T-cell (primary cell): ENCODE data around the gene ADCY5. TPM values are rescaled to one million over a fixed set of nuclear protein-coding genes. Genes with fewer than 3 reads are reported as not detected.

Experiments used
- ATAC-seq, 4 experiments: fragments of 200-7000 bp in 3 of 4; fragments of 150-1000 bp in 1 of 4; cut with Tn5 transposase; replicated peaks in 1 of 4; 1 replicate in 3 of 4; 2 replicates in 1 of 4; pipeline ENCODE4 v1.10.0; 2021; ENCODE audit warnings: moderate library complexity in 3 of 4, mild to moderate bottlenecking in 2 of 4, moderate number of reproducible peaks in 1 of 4
- CTCF ChIA-PET, 2 donors: fragments of 300-600 bp; sonication (Branson Sonifier 250); formaldehyde crosslinking; loops; one replicate each; lab custom pipeline; 2022; ENCODE audit warnings: antibody characterized with exemption in 2 of 2; lab: Charles Lee
- POLR2A ChIA-PET, 2 donors: fragments of 300-600 bp; sonication (Branson Sonifier 250); formaldehyde crosslinking; loops; one replicate each; lab custom pipeline; 2022; ENCODE audit warnings: antibody characterized with exemption in 2 of 2; lab: Charles Lee
- DNase-seq, 35 experiments: peaks; one replicate each; pipeline versions ENCODE4 v3.0.0 to v3.0.0-alpha.2; 2013 to 2023
- H3K27ac ChIP-seq: one replicate; pipeline ENCODE4 v1.5.1; 2013; ENCODE audit warnings: low read length
- H3K27me3 ChIP-seq, 2 experiments: replicated peaks in 1 of 2; 1 replicate in 1 of 2; 2 replicates in 1 of 2; pipeline versions ENCODE4 v1.6.1 to v1.7.0; 2013; ENCODE audit warnings: low read length in 1 of 2, mixed read lengths in 1 of 2; ENCODE audit not compliant: control insufficient read depth in 2 of 2, insufficient read depth in 2 of 2; ENCODE audit errors: extremely low read depth in 1 of 2
- H3K36me3 ChIP-seq, 2 donors: 1 replicate in 1 of 2; 2 replicates in 1 of 2; pipeline versions ENCODE4 v1.6.1 to v1.7.0; 2013; ENCODE audit warnings: low read length in 1 of 2; ENCODE audit not compliant: control insufficient read depth in 2 of 2, insufficient read depth in 1 of 2; ENCODE audit errors: extremely low read depth in 1 of 2
- H3K4me1 ChIP-seq, 2 experiments: 1 replicate in 1 of 2; 2 replicates in 1 of 2; pipeline versions ENCODE4 v1.6.1 to v1.7.0; 2013; ENCODE audit warnings: low read length in 2 of 2, mixed read lengths in 1 of 2; ENCODE audit not compliant: insufficient read depth in 2 of 2, control insufficient read depth in 1 of 2; ENCODE audit errors: extremely low read depth in 1 of 2
- H3K4me3 ChIP-seq, 2 donors: 1 replicate in 1 of 2; 2 replicates in 1 of 2; pipeline versions ENCODE4 v1.5.1 to v1.7.0; 2013; ENCODE audit warnings: mild to moderate bottlenecking in 2 of 2, low read length in 1 of 2, moderate library complexity in 1 of 2; ENCODE audit not compliant: control insufficient read depth in 1 of 2; ENCODE audit errors: extremely low read depth in 1 of 2
- H3K9me3 ChIP-seq: 2 replicates; pipeline ENCODE4 v1.7.0; 2013
- H3K27ac Mint-ChIP-seq, 2 donors: one replicate each; pipeline ENCODE4 v1.8.0; 2020 to 2021; ENCODE audit warnings: mild to moderate bottlenecking in 2 of 2, mixed read lengths in 2 of 2
- H3K27me3 Mint-ChIP-seq, 2 donors: one replicate each; pipeline ENCODE4 v1.8.0; 2021 to 2022; ENCODE audit warnings: mixed read lengths in 2 of 2
- H3K36me3 Mint-ChIP-seq: one replicate; pipeline ENCODE4 v1.8.0; 2021; ENCODE audit warnings: mixed read lengths
- H3K4me1 Mint-ChIP-seq, 3 donors: one replicate each; pipeline ENCODE4 v1.8.0; 2020 to 2022; ENCODE audit warnings: mixed read lengths in 3 of 3, mild to moderate bottlenecking in 1 of 3
- H3K4me3 Mint-ChIP-seq, 3 donors: one replicate each; pipeline ENCODE4 v1.8.0; 2020 to 2022; ENCODE audit warnings: mild to moderate bottlenecking in 3 of 3, mixed read lengths in 3 of 3, moderate library complexity in 3 of 3
- H3K9me3 Mint-ChIP-seq, 3 donors: one replicate each; pipeline ENCODE4 v1.8.0; 2020 to 2022; ENCODE audit warnings: mixed read lengths in 3 of 3
- WGBS: methylation state at CpG from one replicate; pipeline ENCODE4 v1.1.5; 2013; ENCODE audit warnings: missing lambda C conversion rate; ENCODE audit not compliant: insufficient coverage; 5-methylcytosine and 5-hydroxymethylcytosine counted together
- total RNA-seq, 35 experiments: library from RNA in 6 of 35; stranded (reverse) in 6 of 35; fragments of 120-200 nt in 1 of 35; gene quantifications; one replicate each; pipeline versions ENCODE4 v1.2.1 to v1.2.4 and lab custom pipeline; 2013 to 2026

ADCY5 gene
- total RNA-seq, 5 donors from 2014 or later (not counting 1 experiment from before 2014, with no cell fraction given), result 0.23 TPM; not detected in 4

DNA sequence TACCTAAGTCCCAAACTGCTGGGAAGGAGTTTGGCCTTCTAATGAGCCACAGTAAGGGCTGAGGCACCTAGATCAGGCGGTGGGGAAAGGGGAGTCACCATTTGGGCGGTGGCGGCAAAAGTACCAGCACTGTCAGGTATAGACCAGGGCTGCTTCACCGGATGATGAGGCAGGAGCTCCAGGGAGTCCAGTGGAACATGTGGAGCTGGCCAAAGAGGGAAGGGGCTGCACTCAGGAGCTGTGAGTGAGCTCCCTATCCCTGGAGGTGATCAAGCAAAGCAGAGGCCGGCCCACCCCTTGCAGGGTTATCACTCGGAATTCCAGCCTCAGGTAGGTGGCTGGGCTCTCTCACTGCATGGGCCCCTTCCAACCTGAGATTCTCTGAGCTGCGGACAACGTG lies 138.7 kb downstream of the ADCY5 start:
- ATAC-seq, result no peak
- Mint-ChIP-seq H3K27me3 (peaks cover 8 to 9% of the 10 kb centered on the region in 2 donors), H3K9me3 (no peaks in the 10 kb centered on the region), H3K4me1 (no peaks in the 10 kb centered on the region), H3K4me3 (no peak overlapping the region), H3K36me3 (no peaks in the 10 kb centered on the region), H3K27ac (no peak overlapping the region)
- no peak for DNase-seq
- H3K4me1 ChIP-seq, result no peaks in the 10 kb centered on the region
- ChIA-PET POLR2A (no interaction called here), CTCF (no interaction called here)
- no peaks in the 10 kb centered on the region for H3K36me3 ChIP-seq
- H3K9me3 ChIP-seq, result no peaks in the 10 kb centered on the region
- WGBS, result 90% methylated on average over 8 of the region's 8 CpGs
- no peak overlapping the region for H3K27ac ChIP-seq
- peaks cover 0 to 18% of the 10 kb centered on the region in 2 experiments for H3K27me3 ChIP-seq
- no peak overlapping the region for H3K4me3 ChIP-seq

DNA sequence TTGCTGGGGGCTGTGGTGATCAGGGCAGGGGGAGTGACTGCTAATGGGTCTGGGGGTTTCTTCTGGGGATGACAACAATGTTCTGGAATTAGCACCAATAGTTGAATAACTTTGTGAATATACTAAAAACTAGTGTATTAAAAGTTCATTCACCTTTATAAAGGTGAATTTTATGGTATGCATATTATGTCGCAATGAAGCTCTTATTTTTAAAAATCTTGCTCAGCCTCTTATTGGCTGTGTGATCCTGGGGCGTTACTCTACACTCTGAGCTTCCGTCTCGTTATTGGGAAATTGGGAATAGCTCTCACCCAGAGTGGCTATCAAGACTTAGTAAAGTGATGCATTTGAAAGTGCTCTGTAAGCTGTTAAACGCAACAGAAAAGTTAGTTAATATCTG lies 141.8 kb downstream of the ADCY5 start:
- Histone ChIP-seq H3K9me3 (no peaks in the 10 kb centered on the region), H3K27ac (no peak overlapping the region), H3K27me3 (peaks cover 0 to 29% of the 10 kb centered on the region in 2 experiments), H3K4me3 (no peak overlapping the region), H3K36me3 (no peaks in the 10 kb centered on the region), H3K4me1 (no peaks in the 10 kb centered on the region)
- Mint-ChIP-seq H3K4me3 (no peak overlapping the region), H3K36me3 (no peaks in the 10 kb centered on the region), H3K27ac (no peak overlapping the region), H3K4me1 (no peaks in the 10 kb centered on the region), H3K9me3 (no peaks in the 10 kb centered on the region), H3K27me3 (peaks cover 8 to 12% of the 10 kb centered on the region in 2 donors)
- ATAC-seq (no peak), DNase-seq (no peak)
- WGBS, result no CpG with 5 or more reads among the region's 5 CpGs
- CTCF ChIA-PET, result no interaction called here
- POLR2A ChIA-PET, result interaction anchor here in 1 of 2 donors (0.5 kb wide), 1 partner anchor 71 kb away, joined by 6 read pairs; no protein-coding TSS in a partner anchor

DNA sequence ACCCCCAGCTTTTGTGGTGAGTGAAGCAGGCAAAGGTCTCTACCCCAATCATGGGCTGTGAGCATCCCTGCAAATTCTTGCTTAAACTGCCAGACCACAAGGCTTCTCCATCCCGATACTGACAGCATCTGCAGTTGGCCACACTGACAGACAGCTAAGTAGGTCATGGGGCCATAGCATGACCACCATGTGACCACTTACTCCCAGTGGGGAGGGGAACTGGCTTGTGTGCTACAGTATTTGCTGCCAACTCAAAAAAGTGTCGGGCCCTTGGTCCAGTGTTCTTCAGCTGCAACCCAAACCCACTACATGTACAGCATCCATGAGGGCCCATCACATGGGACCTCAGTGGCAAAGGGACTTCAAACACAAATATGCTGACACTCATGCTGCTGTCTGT lies 143.7 kb downstream of the ADCY5 start:
- CTCF ChIA-PET, result no interaction called here
- Histone ChIP-seq H3K27me3 (peaks cover 0 to 34% of the 10 kb centered on the region in 2 experiments), H3K9me3 (no peaks in the 10 kb centered on the region), H3K27ac (no peak overlapping the region), H3K36me3 (no peaks in the 10 kb centered on the region), H3K4me3 (no peak overlapping the region), H3K4me1 (no peaks in the 10 kb centered on the region)
- Mint-ChIP-seq H3K4me1 (no peaks in the 10 kb centered on the region), H3K9me3 (no peaks in the 10 kb centered on the region), H3K27ac (no peak overlapping the region), H3K27me3 (peaks cover 8 to 12% of the 10 kb centered on the region in 2 donors), H3K4me3 (no peak overlapping the region), H3K36me3 (no peaks in the 10 kb centered on the region)
- no CpG with 5 or more reads among the region's 2 CpGs for WGBS
- POLR2A ChIA-PET, result no interaction called here
- DNase-seq, result no peak
- no peak for ATAC-seq

DNA sequence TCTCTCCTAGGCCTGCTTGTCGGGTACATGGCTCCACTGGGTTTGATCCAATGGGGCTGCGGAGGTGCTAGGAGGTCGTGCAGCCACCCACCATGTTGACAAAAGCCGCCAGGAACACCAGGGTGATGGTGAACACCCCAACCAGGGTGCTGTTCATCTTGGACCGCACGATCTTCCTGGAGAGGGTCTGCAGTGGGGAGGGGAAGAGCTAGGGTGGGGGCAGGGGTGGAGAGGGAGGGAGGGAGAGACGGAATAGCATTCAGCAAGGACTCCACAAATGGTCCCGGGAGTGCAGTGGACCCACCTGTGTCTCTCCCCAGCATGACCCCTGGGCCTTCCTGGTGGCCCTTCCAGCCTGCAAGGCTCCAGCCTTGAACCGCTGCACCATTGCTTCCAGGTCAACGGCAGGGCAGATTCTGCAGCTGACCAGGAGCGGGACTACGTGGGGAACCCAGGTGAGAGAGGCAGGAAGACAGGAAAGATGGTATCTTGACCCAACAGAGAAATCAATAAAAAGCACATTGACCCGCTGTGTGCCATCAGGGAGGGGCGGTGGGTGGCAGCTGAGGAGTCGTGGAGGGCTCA lies 144.8 kb downstream of the ADCY5 start:
- H3K27ac Mint-ChIP-seq, result no peak overlapping the region
- CTCF ChIA-PET, result interaction anchor here in 1 of 2 donors (0.5 kb wide), 1 partner anchor 218 kb away, joined by 3 read pairs; no protein-coding TSS in a partner anchor
- Histone ChIP-seq H3K36me3 (no peaks in the 10 kb centered on the region), H3K27me3 (peaks cover 0 to 34% of the 10 kb centered on the region in 2 experiments), H3K9me3 (no peaks in the 10 kb centered on the region), H3K4me1 (no peaks in the 10 kb centered on the region), H3K27ac (no peak overlapping the region), H3K4me3 (no peak overlapping the region)
- H3K4me1 Mint-ChIP-seq, result no peaks in the 10 kb centered on the region
- DNase-seq (no peak), ATAC-seq (no peak)
- no peaks in the 10 kb centered on the region for H3K36me3 Mint-ChIP-seq
- peaks cover 12% of the 10 kb centered on the region in 2 donors for H3K27me3 Mint-ChIP-seq
- POLR2A ChIA-PET, result no interaction called here
- no peaks in the 10 kb centered on the region for H3K9me3 Mint-ChIP-seq
- 68% methylated on average over 7 of the region's 15 CpGs for WGBS
- H3K4me3 Mint-ChIP-seq, result no peak overlapping the region

DNA sequence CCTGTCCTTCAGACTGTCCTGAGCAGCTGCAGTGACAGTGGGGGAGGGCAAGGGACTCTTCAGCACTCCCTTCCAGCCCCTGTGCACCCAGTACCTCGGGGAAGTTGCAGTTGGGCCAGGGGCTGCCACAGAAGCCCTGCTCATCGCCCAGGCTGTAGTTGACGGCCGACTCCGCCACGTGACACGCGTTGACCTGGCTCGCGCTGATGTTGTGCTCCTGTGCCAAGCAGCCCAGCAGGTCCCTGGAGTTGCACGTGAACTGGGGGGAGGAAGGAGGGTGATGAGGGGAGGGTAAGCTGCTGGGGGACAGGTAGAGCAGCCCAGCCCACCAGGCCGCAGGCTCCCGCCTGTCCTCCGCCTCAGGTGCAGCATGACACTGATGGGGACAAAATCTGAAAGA lies 145.9 kb downstream of the ADCY5 start:
- Mint-ChIP-seq H3K36me3 (no peaks in the 10 kb centered on the region), H3K27me3 (peaks cover 9 to 12% of the 10 kb centered on the region in 2 donors), H3K27ac (no peak overlapping the region), H3K9me3 (no peaks in the 10 kb centered on the region), H3K4me1 (no peaks in the 10 kb centered on the region), H3K4me3 (no peak overlapping the region)
- H3K27ac ChIP-seq, result no peak overlapping the region
- no peaks in the 10 kb centered on the region for H3K9me3 ChIP-seq
- CTCF ChIA-PET, result no interaction called here
- no peak for DNase-seq
- WGBS, result 81% methylated on average over 11 of the region's 14 CpGs
- POLR2A ChIA-PET, result no interaction called here
- no peaks in the 10 kb centered on the region for H3K4me1 ChIP-seq
- no peak overlapping the region for H3K4me3 ChIP-seq
- H3K36me3 ChIP-seq, result no peaks in the 10 kb centered on the region
- no peak for ATAC-seq
- peaks cover 0 to 32% of the 10 kb centered on the region in 2 experiments for H3K27me3 ChIP-seq

DNA sequence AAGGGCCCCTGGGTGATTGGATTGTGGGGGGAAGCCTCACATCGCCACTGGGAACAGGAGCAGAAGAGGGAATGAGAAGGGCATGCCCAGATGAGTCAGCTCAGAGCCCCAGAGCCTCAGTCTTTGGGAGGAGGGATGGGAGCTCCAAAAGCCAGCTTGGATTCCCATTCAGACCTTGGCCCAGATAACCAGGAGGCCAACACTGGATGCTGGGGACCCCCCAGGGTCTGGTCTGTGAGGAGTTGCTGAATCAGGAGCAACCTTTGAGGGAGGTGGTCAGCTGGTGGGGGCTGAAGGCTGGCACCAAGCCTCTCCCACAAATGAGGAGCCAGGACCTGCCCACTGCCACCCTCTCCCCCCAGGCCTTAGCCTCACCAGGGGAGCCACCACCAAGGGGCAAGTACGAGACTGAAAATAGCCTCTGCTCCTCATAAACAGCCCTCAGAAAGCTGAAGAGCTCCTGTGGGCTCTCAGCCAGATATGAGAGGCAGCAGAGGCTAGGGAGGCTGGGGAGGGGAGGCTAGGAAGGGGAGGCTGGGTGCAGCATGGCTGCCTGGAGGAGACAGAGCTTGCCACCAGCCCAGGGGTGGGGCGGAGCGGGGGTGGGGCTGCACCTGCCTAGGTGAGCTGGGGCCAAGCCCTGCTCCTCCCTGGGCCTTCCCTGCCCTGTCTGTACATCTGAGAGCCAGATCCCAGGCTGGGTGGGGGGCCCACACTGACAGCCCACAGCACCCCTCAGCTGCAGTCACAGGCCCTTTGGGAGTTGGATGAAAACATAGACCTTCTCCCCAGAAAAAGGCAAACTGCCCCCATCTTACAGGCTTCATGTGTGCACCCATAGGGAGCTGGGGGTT lies 147.3 kb downstream of the ADCY5 start:
- ATAC-seq, result no peak
- no peak for DNase-seq
- peaks cover 0 to 32% of the 10 kb centered on the region in 2 experiments for H3K27me3 ChIP-seq
- Mint-ChIP-seq H3K4me3 (no peak overlapping the region), H3K27me3 (peaks cover 9 to 12% of the 10 kb centered on the region in 2 donors), H3K9me3 (no peaks in the 10 kb centered on the region), H3K27ac (no peak overlapping the region), H3K4me1 (no peaks in the 10 kb centered on the region), H3K36me3 (no peaks in the 10 kb centered on the region)
- no peak overlapping the region for H3K27ac ChIP-seq
- WGBS, result no CpG with 5 or more reads among the region's 4 CpGs
- no peaks in the 10 kb centered on the region for H3K36me3 ChIP-seq
- CTCF ChIA-PET, result no interaction called here
- no peak overlapping the region for H3K4me3 ChIP-seq
- no peaks in the 10 kb centered on the region for H3K4me1 ChIP-seq
- POLR2A ChIA-PET, result no interaction called here
- no peaks in the 10 kb centered on the region for H3K9me3 ChIP-seq
